NCI-H2196 treated with DMSO at 0.1 percent for 48 hours (cell line): Measurements from ENCODE around the gene ARID3B.
A peak's percentile ranks its signal among the peaks of the same experiment; 100 is the strongest.
"Not testable (repeated sequence)": the region's sequence is repeated elsewhere in the genome, so short reads cannot be mapped to it uniquely, and the experiment has no call there.

ENCODE experiments used
- DNase-seq: peaks from one replicate; lab custom pipeline; 2025; ENCODE audit not compliant: unreplicated experiment; lab: John Stamatoyannopoulos, UW

Gene ARID3B

DNA sequence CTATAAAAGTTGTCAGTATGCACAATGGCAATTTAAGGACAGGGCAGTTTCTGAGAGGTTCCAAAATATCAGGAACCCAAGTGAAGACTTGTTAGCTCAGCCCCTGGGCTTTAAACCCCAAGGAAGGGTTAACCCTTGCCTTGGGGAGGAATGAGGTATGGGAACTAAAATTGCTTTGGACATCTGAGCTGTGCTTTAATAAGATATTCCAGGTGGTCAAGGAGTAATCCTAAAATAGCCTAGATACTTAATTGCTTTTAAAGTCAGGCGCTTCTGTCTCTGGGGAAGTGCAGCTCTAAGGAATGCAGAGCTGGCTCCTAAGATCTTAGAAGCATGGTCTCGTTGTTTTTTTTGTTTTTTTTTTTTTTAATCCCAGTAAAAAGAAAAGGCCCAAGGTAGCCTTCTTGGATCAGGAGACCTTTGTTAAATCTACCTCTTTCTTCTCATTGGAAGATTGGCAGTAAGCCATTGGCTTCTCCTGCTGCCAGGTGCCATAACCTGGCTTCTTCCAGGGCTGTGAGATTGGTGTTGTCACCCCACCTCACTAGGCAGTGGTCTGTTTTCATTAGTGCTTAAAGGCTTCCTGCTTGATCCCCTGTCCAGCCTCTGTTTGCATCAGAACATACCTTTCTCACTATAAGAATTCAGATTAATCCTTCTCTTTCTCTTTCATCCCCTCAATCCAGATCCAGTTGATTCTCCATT, 24.5 kb downstream of the ARID3B start:
- no peak for DNase-seq

DNA sequence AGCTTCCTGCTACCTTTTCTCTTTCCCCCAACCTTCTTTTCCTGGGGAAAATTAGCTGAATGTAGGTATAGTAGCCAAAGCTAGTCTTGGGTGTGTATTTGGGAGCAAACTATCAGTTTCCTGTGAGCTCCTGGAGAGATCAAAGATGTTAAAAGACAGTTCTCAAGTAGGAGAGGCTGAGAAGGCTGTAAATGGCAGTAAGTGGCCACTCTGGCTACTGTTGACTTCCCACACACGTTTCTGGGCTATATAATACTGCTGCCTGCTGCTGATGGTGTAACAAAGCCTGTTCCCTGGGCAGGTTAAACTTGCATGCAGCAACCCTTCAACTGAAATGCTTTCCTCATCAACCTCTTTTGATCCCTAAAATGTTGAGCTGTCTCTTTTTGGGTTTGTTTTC, 27.6 kb downstream of the ARID3B start:
- DNase-seq, result no peak

DNA sequence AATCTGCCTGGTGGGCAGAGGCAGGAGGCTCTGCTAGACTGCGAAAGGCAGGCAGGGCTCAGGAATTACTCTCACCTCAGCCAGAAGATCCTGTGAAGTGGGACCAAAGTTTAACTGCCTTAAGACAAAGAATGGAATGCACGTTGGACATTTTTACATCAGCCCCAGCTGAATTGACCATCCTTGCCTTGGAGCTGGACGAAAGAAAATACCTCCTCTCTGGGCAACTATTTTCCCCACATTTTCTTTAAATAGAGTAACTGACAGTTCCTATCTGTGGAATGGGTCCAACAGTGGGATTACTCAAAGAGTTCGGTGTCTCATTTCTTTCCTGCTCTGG, 28.7 kb downstream of the ARID3B start:
- DNase-seq, result no peak

DNA sequence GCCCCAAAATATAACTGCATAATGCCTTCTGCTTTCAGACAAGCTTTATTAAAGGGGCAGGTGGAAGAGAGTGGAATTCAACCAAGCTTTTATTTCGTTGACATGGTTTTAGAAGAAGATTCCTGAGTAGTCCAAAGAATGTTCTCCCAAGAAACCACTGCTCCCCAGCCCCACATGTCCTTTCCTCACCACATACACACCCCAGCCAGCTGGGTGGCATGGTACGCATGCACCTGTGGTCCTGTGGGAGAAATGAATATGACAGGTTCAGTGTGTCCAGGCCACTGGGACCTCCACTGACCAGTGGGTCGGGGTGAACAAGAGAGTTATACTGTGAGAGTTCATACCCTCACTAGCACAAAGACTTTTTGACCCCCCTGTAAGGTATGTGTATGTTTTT, 30.2 kb downstream of the ARID3B start:
- DNase-seq, result no peak

DNA sequence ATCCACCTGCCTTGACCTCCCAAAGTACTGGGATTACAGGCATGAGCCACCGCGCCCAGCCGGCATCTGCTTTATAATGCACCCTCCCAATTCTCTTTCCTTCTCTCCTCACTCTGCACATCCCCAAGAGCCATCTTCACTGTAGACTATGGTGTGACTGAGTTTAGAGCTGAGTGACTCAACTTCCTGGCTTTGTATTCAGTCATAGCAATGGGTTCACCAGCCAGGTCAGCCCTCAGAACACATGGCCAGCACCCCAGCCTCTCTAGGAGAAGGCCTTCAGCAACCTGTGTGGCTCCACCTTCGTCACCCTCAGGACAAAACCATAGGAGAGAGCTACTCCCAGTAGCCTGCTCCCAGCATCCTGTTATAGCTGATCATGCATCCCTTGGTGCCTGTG, 33.0 kb downstream of the ARID3B start:
- DNase-seq, result no peak

DNA sequence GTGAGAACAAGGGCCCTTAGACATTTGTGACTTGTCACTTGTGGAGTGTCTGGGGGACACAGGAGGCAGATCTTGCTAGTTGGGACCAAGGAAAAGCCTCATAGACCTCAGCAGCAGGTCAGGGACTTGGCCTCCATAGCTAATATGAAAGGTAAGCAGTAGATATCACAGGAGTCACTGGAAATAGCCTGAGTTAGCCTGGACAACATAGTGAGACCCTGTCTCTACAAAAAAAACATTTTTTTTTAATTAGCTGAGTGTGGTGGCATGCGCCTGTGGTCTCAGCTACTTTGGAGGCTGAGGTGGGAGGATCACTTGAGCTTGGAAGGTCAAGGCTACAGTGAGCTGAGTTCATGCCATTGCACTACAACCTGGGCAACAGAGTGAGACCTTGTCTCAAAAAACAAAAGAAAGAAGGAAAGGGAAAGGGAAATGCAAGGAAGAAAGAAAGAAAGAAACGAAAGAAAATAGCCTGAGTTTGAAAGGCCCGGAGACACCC, 37.5 kb downstream of the ARID3B start:
- DNase-seq, result no peak

DNA sequence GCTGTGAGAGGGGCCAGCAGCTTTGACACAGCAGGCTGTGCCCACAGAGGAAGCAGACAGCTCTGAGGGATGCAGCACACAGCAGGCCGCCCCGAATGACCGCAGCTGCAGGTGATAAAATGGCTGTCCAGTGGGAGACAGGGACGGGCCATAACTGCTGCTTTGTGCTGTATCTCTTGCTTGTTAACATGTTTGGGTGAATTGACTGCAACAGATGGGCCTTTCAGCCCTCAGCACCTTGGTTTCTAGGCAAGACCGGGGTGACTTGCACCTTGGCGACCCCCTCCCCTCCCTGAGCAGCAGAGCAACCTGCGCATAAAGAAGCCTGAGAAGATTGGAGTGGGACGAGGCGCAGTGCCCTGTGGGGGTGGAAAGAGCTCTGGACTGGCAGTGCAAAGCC, 38.0 kb downstream of the ARID3B start:
- DNase-seq, result no peak

DNA sequence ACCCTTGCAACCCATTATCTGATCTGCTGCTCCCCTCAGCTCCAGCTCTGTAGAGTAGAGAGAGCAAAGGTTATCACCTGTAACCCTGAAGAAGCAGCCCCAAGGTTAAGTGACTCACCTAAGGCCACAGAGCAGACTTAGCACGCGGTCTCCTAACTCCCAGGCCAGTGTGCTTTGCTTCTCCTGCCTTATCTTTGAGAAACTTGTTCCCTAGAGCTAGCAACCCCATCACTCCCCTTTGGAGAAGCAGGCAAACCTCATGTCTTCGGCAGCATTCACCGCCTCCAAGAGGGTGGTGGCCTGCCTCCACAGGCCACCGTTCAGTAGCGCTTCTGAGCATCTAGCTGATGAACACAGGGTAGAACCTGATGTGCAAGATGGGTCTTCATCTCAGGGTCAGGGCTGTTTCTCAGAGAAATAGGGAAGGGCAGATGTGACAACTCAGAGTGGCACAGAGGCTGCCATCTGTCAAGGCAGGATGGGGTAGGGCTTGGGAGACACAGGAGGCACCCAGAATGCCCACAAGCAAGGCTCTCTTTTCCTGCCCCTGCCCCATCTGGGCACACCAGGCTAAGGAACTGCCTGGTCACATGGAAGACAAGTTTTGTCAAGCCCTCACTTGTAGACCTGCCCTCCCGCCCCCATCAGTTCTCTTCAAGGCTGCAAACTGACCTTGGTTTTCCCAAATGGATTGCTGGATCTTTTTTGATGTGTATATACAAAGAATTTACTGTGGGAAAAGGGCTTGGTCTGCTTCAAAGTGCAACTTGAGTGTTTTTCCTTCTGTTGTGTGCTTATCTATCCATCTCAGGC, 39.7 kb downstream of the ARID3B start:
- no peak for DNase-seq

DNA sequence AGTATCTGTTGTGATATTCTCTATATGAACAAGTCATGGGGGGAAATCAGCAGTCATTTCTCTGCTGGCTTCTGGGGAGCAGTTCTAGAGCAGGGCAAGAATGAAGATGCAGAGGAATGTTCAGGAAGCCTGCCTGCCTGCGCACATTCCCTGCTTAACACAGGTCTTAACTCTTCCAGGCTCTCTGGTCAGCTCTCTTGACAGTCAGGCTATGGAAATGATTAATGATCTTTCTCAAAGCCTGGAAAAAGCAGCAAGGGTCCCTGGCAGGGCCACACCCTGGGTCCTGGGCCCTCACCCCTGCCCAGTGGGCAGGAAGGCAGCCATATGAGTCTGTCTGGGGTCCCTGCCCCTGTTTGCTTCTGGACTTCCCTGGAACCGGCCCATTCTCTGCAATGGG, 43.2 kb downstream of the ARID3B start:
- no peak for DNase-seq

DNA sequence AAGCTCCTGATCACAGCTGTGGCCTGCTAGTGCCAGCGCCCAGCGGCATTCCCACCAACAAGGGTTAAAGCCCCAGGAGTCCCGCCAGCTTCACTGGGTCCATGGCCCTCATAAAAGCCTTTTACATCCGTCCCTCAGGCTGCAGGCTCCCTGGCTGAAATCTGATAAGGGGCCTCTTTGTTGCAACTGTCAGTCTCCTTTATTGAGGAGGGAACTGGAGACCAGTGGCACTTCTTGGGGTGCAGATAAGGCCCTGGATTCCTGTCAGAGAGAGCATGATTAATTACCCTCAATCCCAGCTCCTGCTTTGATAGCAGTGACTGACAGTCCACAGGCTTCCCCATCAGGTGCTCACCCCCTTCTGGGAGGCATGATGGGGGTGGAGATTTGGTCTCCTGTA, 43.8 kb downstream of the ARID3B start:
- no peak for DNase-seq

DNA sequence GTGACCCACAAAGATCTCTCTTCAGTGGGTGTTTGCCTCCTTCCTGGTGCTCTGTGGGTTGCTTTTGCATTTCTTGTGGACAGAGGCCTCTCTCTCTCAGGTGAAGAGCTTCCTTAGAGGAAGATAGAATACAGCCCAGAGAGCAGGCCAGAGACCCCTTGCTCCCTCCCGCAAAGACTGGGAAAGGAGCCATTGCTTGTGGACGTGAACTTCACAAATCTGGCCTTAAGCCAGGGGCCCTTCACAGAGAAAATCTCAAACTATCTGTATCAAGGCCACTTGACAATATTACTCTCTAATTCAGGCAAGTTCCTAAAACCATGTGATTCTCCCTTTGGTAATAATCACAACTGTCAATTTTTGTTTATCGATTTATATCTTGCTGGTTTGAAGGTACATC, 44.2 kb downstream of the ARID3B start:
- DNase-seq, result no peak

DNA sequence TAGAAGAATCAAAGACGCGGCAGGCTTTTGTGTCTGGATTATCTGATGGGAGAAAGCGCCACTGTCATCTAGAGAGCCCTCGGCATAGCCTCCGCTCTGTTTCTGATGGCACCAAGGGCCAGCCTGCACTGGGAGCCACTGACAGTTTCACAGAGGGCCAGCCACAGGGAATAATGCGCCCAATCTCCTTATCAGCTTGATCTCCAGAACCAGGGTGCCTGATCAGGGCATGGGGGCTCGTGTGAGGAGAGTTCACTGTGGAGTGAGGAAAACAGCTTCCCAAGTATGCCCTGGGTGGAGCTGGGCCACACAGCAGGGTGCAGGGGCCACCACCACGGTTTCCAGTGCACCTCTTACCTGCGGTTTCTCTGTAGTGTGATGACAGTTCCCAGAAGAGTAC, 44.8 kb downstream of the ARID3B start:
- no peak for DNase-seq

DNA sequence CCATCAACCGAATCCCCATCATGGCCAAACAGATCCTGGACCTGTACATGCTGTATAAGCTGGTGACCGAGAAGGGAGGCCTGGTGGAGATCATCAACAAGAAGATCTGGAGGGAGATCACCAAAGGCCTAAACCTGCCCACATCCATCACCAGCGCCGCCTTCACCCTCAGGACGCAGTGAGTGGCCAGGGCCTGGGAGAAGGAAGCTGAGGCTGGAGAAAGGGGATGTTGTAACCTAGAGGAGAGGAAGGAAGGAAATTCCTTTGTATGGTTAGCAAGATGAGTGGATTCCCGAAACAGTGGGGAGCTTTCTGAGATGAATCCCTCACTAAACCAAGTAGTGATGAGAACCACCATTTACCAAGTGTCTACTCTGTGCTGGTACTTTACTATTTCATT, 48.8 kb downstream of the ARID3B start:
- no peak for DNase-seq

DNA sequence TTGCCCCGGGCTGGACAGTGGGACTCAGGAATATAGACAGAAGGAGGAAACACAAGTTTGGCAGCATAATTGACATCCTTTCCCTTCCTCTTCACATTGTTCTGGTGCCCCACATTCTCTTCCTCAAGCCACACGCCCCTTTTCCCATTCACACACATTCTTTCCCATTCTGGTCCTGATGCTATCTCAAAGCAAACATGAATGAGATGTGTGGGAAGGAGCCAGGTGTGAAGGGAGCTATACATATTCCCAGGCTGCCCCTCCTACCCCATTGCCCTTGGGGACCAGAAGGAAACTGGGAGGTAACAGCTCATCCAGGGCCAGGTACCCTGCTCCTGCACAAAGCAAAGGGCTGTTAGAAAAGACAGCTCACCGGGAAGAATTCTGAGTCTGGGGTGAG, 51.2 kb downstream of the ARID3B start:
- no peak for DNase-seq

DNA sequence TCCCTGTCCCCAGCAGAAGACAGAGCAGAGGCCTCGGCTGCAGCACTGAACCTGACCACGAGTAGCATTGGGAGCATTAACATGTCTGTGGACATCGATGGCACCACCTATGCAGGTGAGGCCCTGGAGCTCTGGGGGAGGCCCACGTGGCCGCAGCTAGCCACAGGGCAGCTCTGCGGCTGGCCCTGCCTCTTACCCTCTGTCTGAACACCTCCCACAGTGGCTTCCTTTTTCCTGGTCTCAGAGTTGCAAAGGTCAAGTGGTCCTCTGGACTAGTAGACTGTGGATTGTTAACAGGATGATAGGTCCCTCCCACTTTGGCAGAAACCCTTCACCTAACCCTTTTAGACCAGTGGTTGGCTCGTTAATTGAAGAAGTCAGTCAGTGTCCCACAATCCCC, 52.1 kb downstream of the ARID3B start:
- DNase-seq, result peak; percentile 78

DNA sequence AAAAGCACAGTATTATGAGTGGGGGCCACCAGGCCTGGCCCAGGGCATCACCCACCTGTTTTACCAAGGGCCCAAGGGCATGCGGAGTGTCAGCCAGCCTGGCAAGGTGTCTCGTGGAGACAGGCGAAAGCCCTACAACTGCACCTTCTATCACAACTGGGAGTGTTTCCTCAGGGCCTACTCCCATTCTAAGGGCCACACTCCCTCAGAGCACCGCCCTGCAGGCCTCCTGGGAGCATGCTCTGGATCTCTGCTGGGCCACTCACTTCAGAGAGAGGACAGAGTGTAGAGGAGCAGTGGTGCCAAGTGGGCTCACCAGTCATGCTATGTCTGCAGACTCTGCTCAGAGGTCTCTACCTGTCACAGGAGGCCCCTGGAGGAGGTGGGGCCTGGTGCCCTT, 53.4 kb downstream of the ARID3B start:
- no peak for DNase-seq

DNA sequence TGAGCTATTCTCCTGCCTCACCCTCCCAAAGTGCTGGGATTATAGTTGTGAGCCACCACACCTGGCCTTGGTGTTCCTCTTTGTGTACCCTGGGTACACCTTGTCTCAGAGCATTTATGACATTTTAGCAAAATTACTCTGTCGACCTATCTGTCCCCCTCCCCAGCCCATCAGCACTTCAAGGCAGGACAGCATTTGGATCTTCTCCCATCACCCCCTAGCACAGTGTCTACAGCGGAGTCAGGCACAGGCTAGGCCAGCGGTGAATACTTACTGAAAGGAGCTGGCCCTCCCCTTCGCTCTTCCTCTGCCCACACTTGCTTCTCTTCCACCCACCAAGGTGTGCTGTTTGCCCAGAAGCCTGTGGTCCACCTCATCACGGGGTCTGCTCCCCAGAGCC, 54.3 kb downstream of the ARID3B start:
- no peak for DNase-seq

DNA sequence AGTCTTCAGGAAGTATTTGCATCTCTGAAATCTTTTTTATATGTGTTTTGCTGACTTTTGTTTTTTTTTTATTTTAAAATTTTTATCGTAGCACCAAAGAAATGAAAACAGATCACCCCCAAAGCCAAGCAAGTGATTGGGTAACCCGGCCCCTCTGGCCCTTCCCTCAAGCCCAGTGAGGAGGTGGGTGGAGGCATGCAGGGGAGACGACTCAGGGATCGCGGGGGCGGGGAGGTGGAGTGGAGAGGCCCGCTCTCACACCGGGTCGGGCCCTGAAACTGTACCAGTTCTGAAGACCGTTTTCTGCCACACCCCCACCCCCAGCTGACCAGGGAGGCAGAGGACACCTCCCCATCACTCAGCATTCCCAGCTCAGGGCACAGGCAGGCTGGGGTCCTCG, 55.7 kb downstream of the ARID3B start:
- not testable (repeated sequence) for DNase-seq

DNA sequence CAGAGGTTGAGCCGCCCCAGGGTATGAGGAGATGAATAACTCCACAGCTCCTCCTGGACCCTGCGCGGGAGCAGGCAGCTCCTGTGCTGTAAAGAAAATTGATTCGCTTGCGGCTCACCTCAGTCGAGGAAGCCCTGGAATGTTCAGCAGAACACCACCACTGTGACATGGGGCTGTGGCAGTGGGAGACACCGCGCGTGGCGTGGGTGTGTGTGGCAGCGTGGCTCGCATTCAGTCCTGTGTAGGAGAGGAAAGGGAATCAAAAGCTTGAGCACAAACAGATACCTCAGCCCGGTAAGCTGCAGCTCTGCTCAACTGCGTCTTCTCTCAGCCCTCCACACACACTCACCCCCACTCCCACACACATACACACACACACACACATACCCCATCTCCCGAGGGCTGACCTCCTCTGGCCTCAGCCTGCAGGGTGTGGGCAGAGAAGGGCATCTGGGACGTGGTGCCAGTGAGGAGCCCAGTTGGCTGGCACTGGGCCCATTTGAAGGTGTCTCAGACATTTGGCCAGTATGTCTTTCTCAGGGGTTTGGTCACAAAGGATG, 56.2 kb downstream of the ARID3B start:
- not testable (repeated sequence) for DNase-seq

DNA sequence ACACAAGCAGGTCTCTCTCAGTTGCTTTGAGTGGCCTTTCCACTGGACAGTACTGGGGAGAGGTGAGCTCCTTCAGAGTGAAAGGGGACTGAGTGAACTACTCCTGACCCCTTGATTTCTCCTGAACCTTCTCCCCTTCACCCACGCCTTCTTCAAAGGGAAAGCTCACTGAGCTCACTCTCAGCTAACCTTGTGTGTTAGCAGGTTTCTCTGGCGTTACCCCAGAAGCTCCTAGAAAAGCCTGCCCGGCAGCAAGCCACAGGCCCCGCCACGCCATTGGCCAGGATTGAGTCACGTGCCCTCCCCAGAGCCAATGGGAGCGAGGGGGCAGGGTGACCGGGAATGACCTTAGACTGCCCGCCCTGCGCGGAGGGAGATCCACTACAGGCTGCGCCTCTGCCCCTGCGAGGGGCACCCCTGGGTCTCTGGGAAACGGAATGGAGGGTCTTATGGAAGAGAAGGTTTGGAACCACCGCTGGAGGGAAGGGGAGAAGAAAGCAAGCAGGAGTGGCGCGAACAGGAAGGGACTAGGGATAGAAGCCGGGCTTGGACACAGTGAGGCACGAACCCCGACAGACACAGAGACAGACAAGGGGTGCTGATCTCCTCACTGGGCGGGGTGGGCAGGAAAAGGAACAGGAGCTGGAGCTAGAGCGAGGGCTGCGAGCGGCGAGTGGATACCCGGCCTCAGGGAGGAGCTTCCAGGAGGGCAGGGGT, 57.3 kb downstream of the ARID3B start:
- peak; percentile 56 for DNase-seq

DNA sequence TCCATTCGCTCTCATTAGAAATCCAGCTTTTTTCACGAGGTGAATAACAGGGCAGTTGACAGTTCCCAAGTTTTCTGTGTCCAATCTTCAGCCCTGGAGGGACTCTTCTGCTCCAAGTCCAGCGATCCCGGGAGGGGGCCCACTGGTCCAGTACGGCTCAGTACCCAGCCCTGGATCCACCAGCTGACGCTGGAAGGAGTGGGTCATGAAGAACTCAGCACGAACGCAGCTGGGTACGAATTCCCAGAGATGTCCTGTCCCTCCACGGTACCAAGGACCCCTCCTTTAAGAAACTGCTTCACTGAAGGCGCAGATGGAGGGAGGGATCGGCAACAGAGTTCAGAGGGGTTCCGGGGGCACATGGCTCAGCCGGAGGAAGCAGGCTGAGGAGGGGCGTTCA, 58.1 kb downstream of the ARID3B start:
- DNase-seq, result no peak
